Measurements from ENCODE around the gene KNTC1. TPM values are rescaled to one million over a fixed set of nuclear protein-coding genes. Genes with fewer than 3 reads are reported as not detected.
A peak's percentile ranks its signal among the peaks of the same experiment; 100 is the strongest.
"Not testable (repeated sequence)": the region's sequence is repeated elsewhere in the genome, so short reads cannot be mapped to it uniquely, and the experiment has no call there.

The KNTC1 gene, protein sequence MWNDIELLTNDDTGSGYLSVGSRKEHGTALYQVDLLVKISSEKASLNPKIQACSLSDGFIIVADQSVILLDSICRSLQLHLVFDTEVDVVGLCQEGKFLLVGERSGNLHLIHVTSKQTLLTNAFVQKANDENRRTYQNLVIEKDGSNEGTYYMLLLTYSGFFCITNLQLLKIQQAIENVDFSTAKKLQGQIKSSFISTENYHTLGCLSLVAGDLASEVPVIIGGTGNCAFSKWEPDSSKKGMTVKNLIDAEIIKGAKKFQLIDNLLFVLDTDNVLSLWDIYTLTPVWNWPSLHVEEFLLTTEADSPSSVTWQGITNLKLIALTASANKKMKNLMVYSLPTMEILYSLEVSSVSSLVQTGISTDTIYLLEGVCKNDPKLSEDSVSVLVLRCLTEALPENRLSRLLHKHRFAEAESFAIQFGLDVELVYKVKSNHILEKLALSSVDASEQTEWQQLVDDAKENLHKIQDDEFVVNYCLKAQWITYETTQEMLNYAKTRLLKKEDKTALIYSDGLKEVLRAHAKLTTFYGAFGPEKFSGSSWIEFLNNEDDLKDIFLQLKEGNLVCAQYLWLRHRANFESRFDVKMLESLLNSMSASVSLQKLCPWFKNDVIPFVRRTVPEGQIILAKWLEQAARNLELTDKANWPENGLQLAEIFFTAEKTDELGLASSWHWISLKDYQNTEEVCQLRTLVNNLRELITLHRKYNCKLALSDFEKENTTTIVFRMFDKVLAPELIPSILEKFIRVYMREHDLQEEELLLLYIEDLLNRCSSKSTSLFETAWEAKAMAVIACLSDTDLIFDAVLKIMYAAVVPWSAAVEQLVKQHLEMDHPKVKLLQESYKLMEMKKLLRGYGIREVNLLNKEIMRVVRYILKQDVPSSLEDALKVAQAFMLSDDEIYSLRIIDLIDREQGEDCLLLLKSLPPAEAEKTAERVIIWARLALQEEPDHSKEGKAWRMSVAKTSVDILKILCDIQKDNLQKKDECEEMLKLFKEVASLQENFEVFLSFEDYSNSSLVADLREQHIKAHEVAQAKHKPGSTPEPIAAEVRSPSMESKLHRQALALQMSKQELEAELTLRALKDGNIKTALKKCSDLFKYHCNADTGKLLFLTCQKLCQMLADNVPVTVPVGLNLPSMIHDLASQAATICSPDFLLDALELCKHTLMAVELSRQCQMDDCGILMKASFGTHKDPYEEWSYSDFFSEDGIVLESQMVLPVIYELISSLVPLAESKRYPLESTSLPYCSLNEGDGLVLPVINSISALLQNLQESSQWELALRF (N-terminal part only)
- polyA plus RNA-seq, result 10 to 100 TPM in 1 of 2 donors, 1 to 10 TPM in 1; 9.6 to 22.9 TPM

DNA sequence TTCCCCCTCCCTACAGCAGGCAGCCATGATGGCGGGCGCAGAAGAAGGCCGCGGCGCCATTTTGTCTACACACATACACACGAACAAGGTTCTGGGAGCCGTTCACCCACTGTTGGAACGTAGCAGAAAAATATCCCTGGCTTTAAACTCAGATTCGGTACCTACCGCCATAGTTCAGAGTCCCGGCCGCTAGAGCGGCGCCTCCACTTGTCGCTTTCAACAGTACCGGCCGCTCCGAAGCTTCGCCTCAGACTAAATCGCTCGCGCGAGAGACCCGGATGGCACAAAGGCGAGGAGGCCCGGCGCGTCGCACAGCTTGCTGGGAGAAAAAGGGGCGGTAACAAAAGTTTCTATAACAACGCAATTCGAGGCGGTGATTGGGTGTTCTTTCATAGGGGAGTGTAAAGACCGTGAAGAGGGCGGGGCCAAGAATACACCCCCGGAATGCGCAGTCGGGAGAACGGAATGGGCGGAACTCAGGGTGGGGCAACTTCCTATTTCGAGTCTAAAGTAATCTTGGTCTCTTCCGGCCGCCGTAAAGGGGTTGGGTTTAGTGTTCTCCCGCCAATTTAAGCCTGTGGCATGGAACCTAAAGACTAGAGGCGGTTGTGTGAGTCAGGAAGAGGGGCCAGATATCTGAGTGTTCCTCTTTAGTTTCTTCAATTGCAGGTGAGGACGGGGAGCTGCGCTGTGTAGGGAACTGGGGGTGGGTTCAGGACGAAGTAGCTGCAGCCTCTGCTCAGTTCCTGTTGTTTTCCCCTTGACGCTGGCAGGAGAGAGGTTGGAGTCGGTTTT, at the start of gene KNTC1, which contains the start of gene RSRC2:
TSS of gene KNTC1 (plus strand) at position 567 of the 795 bp plus-strand sequence. CDS start 2,815 bp downstream, outside the sequence.
TSS of gene RSRC2 (minus strand) at position 254 of the 795 bp plus-strand sequence. CDS start at position 171, 83 bp downstream.
- Histone ChIP-seq H3K27me3 (ENCODE audit: control insufficient read depth in 1 of 2, insufficient read depth in 2 of 2, low read length in 2 of 2) (no peaks in the 10 kb centered on the region), H3K27ac (ENCODE audit: low read depth in 2 of 2, low read length in 1 of 2) (peak within 1 kb of the TSS; percentile 95 to 97), H3K36me3 (ENCODE audit: control insufficient read depth in 2 of 2, insufficient read depth in 2 of 2, low read length in 1 of 2) (no peaks in the 10 kb centered on the region), H3K9me3 (ENCODE audit: control insufficient read depth in 2 of 2, insufficient read depth in 1 of 2, low read depth in 1 of 2, low read length in 1 of 2) (no peaks in the 10 kb centered on the region), H3K4me3 (ENCODE audit: low read depth in 1 of 2, low read length in 2 of 2) (peak within 1 kb of the TSS; percentile 61 to 93), H3K4me1 (ENCODE audit: control insufficient read depth in 2 of 2, insufficient read depth in 2 of 2, low read length in 1 of 2) (peaks cover 0 to 2% of the 10 kb centered on the region in 2 donors)
- WGBS, 2 donors, result 0% methylated on average over 51 of the region's 51 CpGs

DNA sequence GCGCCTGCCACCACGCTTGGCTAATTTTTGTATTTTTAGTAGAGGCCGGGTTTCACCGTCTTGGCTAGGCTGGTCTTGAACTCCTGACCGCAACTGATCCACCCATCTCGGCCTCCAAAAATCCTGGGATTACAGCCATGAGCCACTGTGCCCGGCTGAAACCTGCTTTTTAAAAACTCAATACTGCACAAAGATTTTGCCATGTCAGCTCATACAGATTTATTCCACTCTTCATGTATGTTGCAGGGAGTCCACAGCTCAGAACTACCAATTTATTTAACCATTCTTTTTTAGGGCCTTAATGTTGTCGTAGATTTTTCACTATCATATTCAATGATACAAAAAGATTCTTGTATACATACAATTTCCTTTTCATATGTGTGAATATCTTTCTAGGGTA, 46.3 kb upstream of the KNTC1 start:
- Histone ChIP-seq H3K4me1 (ENCODE audit: control insufficient read depth in 2 of 2, insufficient read depth in 2 of 2, low read length in 1 of 2) (no peaks in the 10 kb centered on the region), H3K4me3 (ENCODE audit: low read depth in 1 of 2, low read length in 2 of 2) (no peak overlapping the region), H3K9me3 (ENCODE audit: control insufficient read depth in 2 of 2, insufficient read depth in 1 of 2, low read depth in 1 of 2, low read length in 1 of 2) (no peaks in the 10 kb centered on the region), H3K27ac (ENCODE audit: low read depth in 2 of 2, low read length in 1 of 2) (no peak overlapping the region), H3K36me3 (ENCODE audit: control insufficient read depth in 2 of 2, insufficient read depth in 2 of 2, low read length in 1 of 2) (peaks cover 15 to 22% of the 10 kb centered on the region in 2 donors), H3K27me3 (ENCODE audit: control insufficient read depth in 1 of 2, insufficient read depth in 2 of 2, low read length in 2 of 2) (no peaks in the 10 kb centered on the region)
- 97 to 99% methylated on average over 8 of the region's 8 CpGs for WGBS, 2 donors

DNA sequence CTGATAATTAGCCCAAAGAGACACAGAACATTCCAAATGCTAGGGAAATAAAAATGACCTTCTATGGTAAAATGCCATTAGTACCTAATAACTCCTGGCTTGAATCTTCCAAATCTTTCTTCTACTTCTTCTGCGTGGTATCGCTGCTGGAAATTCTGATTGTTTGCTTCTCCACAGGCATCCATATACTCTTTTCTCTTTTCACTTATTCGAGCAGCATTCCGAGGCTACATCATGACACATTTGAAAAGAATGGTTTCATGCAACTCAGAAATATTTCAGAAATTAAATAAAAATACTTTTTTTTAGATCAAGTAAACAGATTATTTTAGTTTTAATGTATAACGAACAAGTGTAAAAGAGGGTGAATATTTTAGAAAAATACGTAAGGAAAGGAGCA, 45.2 kb upstream of the KNTC1 start:
- 94 to 97% methylated on average over 6 of the region's 6 CpGs for WGBS, 2 donors
- Histone ChIP-seq H3K27me3 (ENCODE audit: control insufficient read depth in 1 of 2, insufficient read depth in 2 of 2, low read length in 2 of 2) (no peaks in the 10 kb centered on the region), H3K27ac (ENCODE audit: low read depth in 2 of 2, low read length in 1 of 2) (no peak overlapping the region), H3K4me1 (ENCODE audit: control insufficient read depth in 2 of 2, insufficient read depth in 2 of 2, low read length in 1 of 2) (no peaks in the 10 kb centered on the region), H3K4me3 (ENCODE audit: low read depth in 1 of 2, low read length in 2 of 2) (no peak overlapping the region), H3K9me3 (ENCODE audit: control insufficient read depth in 2 of 2, insufficient read depth in 1 of 2, low read depth in 1 of 2, low read length in 1 of 2) (no peaks in the 10 kb centered on the region), H3K36me3 (ENCODE audit: control insufficient read depth in 2 of 2, insufficient read depth in 2 of 2, low read length in 1 of 2) (peaks cover 12 to 17% of the 10 kb centered on the region in 2 donors)

DNA sequence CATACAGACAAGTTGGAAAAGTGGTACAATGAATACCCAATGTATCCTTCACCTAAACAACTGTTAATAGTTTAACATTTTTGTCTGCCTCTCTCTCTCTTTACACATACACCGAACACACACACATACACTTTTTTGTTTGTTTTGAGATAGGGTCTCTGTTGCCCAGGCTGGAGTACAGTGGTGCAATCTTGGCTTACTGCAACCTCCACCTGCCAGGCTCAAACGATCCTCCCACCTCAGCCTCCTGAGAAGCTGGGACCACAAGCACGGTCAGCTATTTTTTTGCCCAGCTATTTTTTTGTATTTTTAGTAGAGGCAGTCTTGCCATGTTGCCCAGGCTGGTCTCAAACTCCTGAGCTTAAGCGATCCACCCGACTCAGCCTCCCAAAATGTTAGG, 43.1 kb upstream of the KNTC1 start:
- H3K4me3 ChIP-seq (ENCODE audit: low read depth in 1 of 2, low read length in 2 of 2), result no peak overlapping the region
- H3K27ac ChIP-seq (ENCODE audit: low read depth in 2 of 2, low read length in 1 of 2), result no peak overlapping the region
- H3K4me1 ChIP-seq (ENCODE audit: control insufficient read depth in 2 of 2, insufficient read depth in 2 of 2, low read length in 1 of 2), result no peaks in the 10 kb centered on the region
- 91 to 95% methylated on average over 5 of the region's 5 CpGs for whole genome bisulfite sequencing, 2 donors
- H3K9me3 ChIP-seq (ENCODE audit: control insufficient read depth in 2 of 2, insufficient read depth in 1 of 2, low read depth in 1 of 2, low read length in 1 of 2), result no peaks in the 10 kb centered on the region
- H3K36me3 ChIP-seq (ENCODE audit: control insufficient read depth in 2 of 2, insufficient read depth in 2 of 2, low read length in 1 of 2), result peaks cover 12 to 16% of the 10 kb centered on the region in 2 donors
- no peaks in the 10 kb centered on the region for H3K27me3 ChIP-seq (ENCODE audit: control insufficient read depth in 1 of 2, insufficient read depth in 2 of 2, low read length in 2 of 2)

DNA sequence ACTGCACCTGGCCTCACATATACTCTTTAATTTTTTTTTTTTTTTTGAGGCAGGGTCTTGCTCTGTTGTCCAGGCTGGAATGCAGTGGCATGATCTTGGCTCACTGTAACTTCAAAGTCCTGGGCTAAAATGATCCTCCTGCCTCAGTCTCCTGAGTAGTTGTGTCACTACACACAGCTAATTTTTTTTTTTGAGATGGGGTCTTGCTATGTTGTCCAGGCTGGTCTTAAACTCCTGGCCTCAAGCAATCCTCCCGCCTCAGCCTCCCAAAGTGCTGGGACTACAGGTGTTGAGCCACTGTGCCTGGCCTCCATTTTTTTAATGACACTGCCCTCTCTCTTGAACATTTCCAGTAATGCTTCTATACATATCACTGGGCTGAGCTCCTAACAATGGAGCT, 42.7 kb upstream of the KNTC1 start:
- H3K9me3 ChIP-seq (ENCODE audit: control insufficient read depth in 2 of 2, insufficient read depth in 1 of 2, low read depth in 1 of 2, low read length in 1 of 2); H3K27me3 ChIP-seq (ENCODE audit: control insufficient read depth in 1 of 2, insufficient read depth in 2 of 2, low read length in 2 of 2); H3K4me1 ChIP-seq (ENCODE audit: control insufficient read depth in 2 of 2, insufficient read depth in 2 of 2, low read length in 1 of 2); H3K4me3 ChIP-seq (ENCODE audit: low read depth in 1 of 2, low read length in 2 of 2); H3K27ac ChIP-seq (ENCODE audit: low read depth in 2 of 2, low read length in 1 of 2): not testable (repeated sequence)
- 96 to 100% methylated on average over 1 of the region's 1 CpG for WGBS, 2 donors
- peaks cover 12 to 18% of the 10 kb centered on the region in 2 donors for H3K36me3 ChIP-seq (ENCODE audit: control insufficient read depth in 2 of 2, insufficient read depth in 2 of 2, low read length in 1 of 2)

DNA sequence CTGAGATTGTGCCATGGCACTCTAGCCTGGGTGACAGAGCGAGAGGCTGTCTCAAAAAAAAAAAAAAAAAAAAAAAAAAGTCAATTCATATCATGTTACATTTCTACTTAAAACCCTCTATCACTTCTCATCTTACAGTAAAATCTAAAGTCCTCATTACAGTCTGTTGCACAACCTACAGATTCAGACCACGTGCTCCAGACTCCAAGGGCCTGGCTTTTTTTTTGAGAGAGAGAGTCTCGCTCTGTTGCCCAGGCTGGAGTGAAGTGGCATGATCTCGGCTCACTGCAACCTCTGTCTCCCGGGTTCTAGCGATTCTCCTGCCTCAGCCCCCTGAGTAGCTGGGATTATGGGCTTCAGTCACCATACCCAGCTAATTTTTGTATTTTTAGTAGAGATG, 40.7 kb upstream of the KNTC1 start:
- H3K9me3 ChIP-seq (ENCODE audit: control insufficient read depth in 2 of 2, insufficient read depth in 1 of 2, low read depth in 1 of 2, low read length in 1 of 2); H3K4me1 ChIP-seq (ENCODE audit: control insufficient read depth in 2 of 2, insufficient read depth in 2 of 2, low read length in 1 of 2); H3K4me3 ChIP-seq (ENCODE audit: low read depth in 1 of 2, low read length in 2 of 2); H3K27me3 ChIP-seq (ENCODE audit: control insufficient read depth in 1 of 2, insufficient read depth in 2 of 2, low read length in 2 of 2); H3K27ac ChIP-seq (ENCODE audit: low read depth in 2 of 2, low read length in 1 of 2): not testable (repeated sequence)
- WGBS, 2 donors, result 95 to 96% methylated on average over 6 of the region's 6 CpGs
- H3K36me3 ChIP-seq (ENCODE audit: control insufficient read depth in 2 of 2, insufficient read depth in 2 of 2, low read length in 1 of 2), result peaks cover 8 to 18% of the 10 kb centered on the region in 2 donors

DNA sequence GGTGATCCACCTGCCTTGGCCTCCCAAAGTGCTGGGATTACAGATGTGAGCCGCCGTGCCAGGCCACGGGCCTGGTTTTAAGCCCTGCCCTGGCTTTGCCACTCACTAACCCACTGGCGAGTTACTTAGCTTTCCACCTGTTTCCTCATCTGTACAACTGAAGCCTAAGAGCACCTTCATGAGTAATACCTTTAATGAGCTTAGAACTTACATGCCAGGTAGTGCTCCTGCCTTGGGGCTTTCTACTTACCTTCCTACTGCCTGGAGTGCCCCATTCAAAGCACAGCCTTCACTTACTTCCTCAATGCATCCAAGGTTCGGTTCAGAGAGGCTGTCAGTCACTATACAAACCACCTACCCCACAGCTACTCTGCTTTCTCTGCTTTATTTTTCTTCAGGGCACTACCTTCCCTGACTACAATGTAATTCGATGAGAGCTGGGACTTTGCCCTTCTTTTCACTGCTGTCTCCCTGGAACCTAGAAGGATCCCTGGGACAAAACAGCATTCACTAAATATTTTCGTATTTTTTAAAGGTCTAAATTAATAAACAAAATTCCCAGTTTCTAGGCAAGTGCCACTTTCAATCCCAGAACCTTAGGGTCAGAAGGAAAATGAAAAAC, 40.1 kb upstream of the KNTC1 start:
- 89 to 92% methylated on average over 7 of the region's 7 CpGs for WGBS, 2 donors
- Histone ChIP-seq H3K4me3 (ENCODE audit: low read depth in 1 of 2, low read length in 2 of 2) (no peak overlapping the region), H3K4me1 (ENCODE audit: control insufficient read depth in 2 of 2, insufficient read depth in 2 of 2, low read length in 1 of 2) (no peaks in the 10 kb centered on the region), H3K27ac (ENCODE audit: low read depth in 2 of 2, low read length in 1 of 2) (no peak overlapping the region), H3K27me3 (ENCODE audit: control insufficient read depth in 1 of 2, insufficient read depth in 2 of 2, low read length in 2 of 2) (no peaks in the 10 kb centered on the region), H3K36me3 (ENCODE audit: control insufficient read depth in 2 of 2, insufficient read depth in 2 of 2, low read length in 1 of 2) (peaks cover 8 to 19% of the 10 kb centered on the region in 2 donors), H3K9me3 (ENCODE audit: control insufficient read depth in 2 of 2, insufficient read depth in 1 of 2, low read depth in 1 of 2, low read length in 1 of 2) (no peaks in the 10 kb centered on the region)

DNA sequence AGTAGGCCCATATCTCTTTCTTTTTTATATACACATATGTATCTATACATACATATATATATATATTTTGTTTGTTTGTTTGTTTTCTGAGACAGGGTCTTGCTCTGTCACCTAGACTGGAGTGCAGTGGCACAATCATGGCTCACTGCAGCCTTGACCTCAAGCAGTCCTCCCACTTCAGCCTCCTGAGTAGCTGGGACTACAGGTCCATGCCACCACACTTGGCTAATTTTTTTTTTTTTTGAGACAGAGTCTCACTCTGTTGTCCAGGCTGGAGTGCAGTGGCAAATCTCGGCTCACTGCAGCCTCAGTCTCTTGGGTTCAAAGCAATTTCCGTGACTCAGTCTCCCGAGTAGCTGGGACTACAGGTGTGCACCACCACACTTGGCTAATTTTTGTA, 39.2 kb upstream of the KNTC1 start:
- peaks cover 8 to 24% of the 10 kb centered on the region in 2 donors for H3K36me3 ChIP-seq (ENCODE audit: control insufficient read depth in 2 of 2, insufficient read depth in 2 of 2, low read length in 1 of 2)
- 95 to 96% methylated on average over 3 of the region's 3 CpGs for WGBS, 2 donors
- H3K27me3 ChIP-seq (ENCODE audit: control insufficient read depth in 1 of 2, insufficient read depth in 2 of 2, low read length in 2 of 2), result not testable (repeated sequence)

More for the DNA sequence above, 39.2 kb upstream of the KNTC1 start:
- H3K27ac ChIP-seq (ENCODE audit: low read depth in 2 of 2, low read length in 1 of 2); H3K9me3 ChIP-seq (ENCODE audit: control insufficient read depth in 2 of 2, insufficient read depth in 1 of 2, low read depth in 1 of 2, low read length in 1 of 2); H3K4me1 ChIP-seq (ENCODE audit: control insufficient read depth in 2 of 2, insufficient read depth in 2 of 2, low read length in 1 of 2); H3K4me3 ChIP-seq (ENCODE audit: low read depth in 1 of 2, low read length in 2 of 2): not testable (repeated sequence)

Data from esophagus (tissue), 2 donors.